Right lobe of liver (tissue), 6 donors: Measurements from ENCODE around the gene UMOD. TPM values are rescaled to one million over a fixed set of nuclear protein-coding genes. Genes with fewer than 3 reads are reported as not detected.

Source experiments
- ATAC-seq, 4 donors: fragments of 200-7000 bp; cut with Tn5 transposase; one replicate each; pipeline ENCODE4 v1.9.1; 2020; ENCODE audit warnings: mild to moderate bottlenecking in 4 of 4, moderate library complexity in 4 of 4
- DNase-seq, 3 donors: peaks; one replicate each; pipeline ENCODE4 v3.0.0-alpha.2; 2020
- H3K27ac ChIP-seq, 3 donors: fragments of 200-600 bp; one replicate each; pipeline ENCODE4 v1.8.0; 2022
- H3K27me3 ChIP-seq, 2 donors: fragments of 200-600 bp; one replicate each; pipeline ENCODE4 v1.8.0; 2022
- H3K36me3 ChIP-seq, 4 donors: fragments of 200-600 bp; sonication (generic) in 1 of 4; one replicate each; pipeline versions ENCODE4 v1.5.1 to v1.8.0; 2017 to 2022; ENCODE audit warnings: control low read depth in 1 of 4
- H3K4me1 ChIP-seq, 4 donors: fragments of 200-600 bp; sonication (generic) in 1 of 4; one replicate each; pipeline versions ENCODE4 v1.5.1 to v1.8.0; 2017 to 2022; ENCODE audit warnings: control low read depth in 1 of 4
- H3K4me3 ChIP-seq, 3 donors: fragments of 200-600 bp; one replicate each; pipeline ENCODE4 v1.8.0; 2022
- H3K9me3 ChIP-seq, 4 donors: fragments of 200-600 bp; sonication (generic) in 1 of 4; one replicate each; pipeline versions ENCODE4 v1.5.1 to v1.8.0; 2017 to 2022; ENCODE audit warnings: control low read depth in 1 of 4
- POLR2A ChIP-seq: fragments of 450-650 bp; IDR thresholded peaks from one replicate; pipeline ENCODE4 v1.6.1; 2017; ENCODE audit warnings: antibody characterized with exemption, mild to moderate bottlenecking
- WGBS: methylation state at CpG from one replicate; pipeline ENCODE4 v1.1.6; 2018; ENCODE audit warnings: low coverage, low lambda C conversion rate; ENCODE audit not compliant: insufficient coverage; ENCODE audit errors: missing lambda C conversion rate; 5-methylcytosine and 5-hydroxymethylcytosine counted together
- intact Hi-C, 2 donors: fragments of 100-400 bp; cut with DNase I; formaldehyde crosslinking; loops; one replicate each; pipeline versions ENCODE4 v1.11.2 to v1.14.1; 2022
- total RNA-seq, 6 experiments: library from RNA; depleted of rRNA in 2 of 6; stranded (reverse); fragments of >200 nt in 2 of 6; fragmentation: NEBNext Ultra II Directional in 3 of 6; extraction: Animal tissue kit (Norgen Biotek cat#: 25700) in 3 of 6; gene quantifications; one replicate each; pipeline versions ENCODE4 v1.1.0 to v1.2.4, GENCODE V29; 2016 to 2023
- TF ChIP-seq, protein P1 (sequence below), 4 donors: fragments of 200-600 bp in 3 of 4; fragments of 450-650 bp in 1 of 4; IDR thresholded peaks; one replicate each; pipeline versions ENCODE4 v1.5.1 to v1.8.0; 2016 to 2022; ENCODE audit warnings: antibody characterized with exemption in 4 of 4, mild to moderate bottlenecking in 2 of 4
- donor health status: DM: no; HTN: yes; CAD: no.
- donor health status: DM: no; HTN: no; CAD: no.
- donor health status: DM: no; HTN: no; CAD: no.
- donor health status: DM: no; HTN: yes; CAD: no.
- donor health status: DM: no; HTN: yes; CAD: no.

UMOD gene
- total RNA-seq, 6 experiments from 2014 or later: not detected

DNA sequence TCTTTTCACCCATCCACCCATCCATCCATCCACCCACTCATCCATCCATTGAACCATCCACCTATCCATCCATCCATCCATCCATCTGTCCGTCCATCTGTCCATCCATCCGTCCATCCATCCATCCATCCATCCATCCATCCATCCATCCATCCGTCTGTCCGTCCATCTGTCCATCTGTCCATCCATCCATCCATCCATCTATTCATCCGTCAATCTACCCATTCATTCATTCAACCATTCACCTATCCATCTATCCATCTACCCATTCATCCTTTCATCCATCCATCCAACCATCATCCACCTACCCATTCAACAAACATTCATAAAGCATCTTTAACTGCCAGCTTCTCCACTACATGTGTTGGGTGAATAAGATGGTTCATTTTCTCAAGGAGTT, 54.1 kb downstream of the UMOD start:
- Histone ChIP-seq H3K27me3 (no peaks in the 10 kb centered on the region), H3K4me3 (no peak overlapping the region), H3K27ac (no peak overlapping the region), H3K9me3 (no peaks in the 10 kb centered on the region), H3K4me1 (no peaks in the 10 kb centered on the region), H3K36me3 (no peaks in the 10 kb centered on the region)
- ATAC-seq (no peak), DNase-seq (no peak)
- 22% methylated on average over 5 of the region's 5 CpGs for WGBS
- TF ChIP-seq POLR2A: no peak
- TF ChIP-seq, protein P1, sequence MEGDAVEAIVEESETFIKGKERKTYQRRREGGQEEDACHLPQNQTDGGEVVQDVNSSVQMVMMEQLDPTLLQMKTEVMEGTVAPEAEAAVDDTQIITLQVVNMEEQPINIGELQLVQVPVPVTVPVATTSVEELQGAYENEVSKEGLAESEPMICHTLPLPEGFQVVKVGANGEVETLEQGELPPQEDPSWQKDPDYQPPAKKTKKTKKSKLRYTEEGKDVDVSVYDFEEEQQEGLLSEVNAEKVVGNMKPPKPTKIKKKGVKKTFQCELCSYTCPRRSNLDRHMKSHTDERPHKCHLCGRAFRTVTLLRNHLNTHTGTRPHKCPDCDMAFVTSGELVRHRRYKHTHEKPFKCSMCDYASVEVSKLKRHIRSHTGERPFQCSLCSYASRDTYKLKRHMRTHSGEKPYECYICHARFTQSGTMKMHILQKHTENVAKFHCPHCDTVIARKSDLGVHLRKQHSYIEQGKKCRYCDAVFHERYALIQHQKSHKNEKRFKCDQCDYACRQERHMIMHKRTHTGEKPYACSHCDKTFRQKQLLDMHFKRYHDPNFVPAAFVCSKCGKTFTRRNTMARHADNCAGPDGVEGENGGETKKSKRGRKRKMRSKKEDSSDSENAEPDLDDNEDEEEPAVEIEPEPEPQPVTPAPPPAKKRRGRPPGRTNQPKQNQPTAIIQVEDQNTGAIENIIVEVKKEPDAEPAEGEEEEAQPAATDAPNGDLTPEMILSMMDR (IDR thresholded peaks at IDR 0.05): no peak
- intact Hi-C loops: loop anchor here in 1 of 2 donors (10.0 kb wide), 1 partner anchor 394 kb away; no protein-coding TSS in a partner anchor

GRCh38 chr16:20291208-20292206, 61.0 kb downstream of the UMOD start:
- DNase-seq: no peak
- intact Hi-C loops: loop anchor here in 1 of 2 donors (10.0 kb wide), 1 partner anchor 387 kb away; no protein-coding TSS in a partner anchor
- Histone ChIP-seq H3K27me3 (no peaks in the 10 kb centered on the region), H3K4me1 (no peaks in the 10 kb centered on the region), H3K36me3 (no peaks in the 10 kb centered on the region), H3K27ac (no peak overlapping the region), H3K9me3 (no peaks in the 10 kb centered on the region), H3K4me3 (no peak overlapping the region)
- WGBS: 17% methylated on average over 14 of the region's 16 CpGs
- TF ChIP-seq, protein P1 (IDR thresholded peaks at IDR 0.05): no peak
- TF ChIP-seq POLR2A: no peak
- ATAC-seq: peak in 1 of 4 donors; percentile 19

- ATAC-seq (no peak), DNase-seq (no peak)
- Histone ChIP-seq H3K4me3 (no peak overlapping the region), H3K27me3 (no peaks in the 10 kb centered on the region), H3K4me1 (no peaks in the 10 kb centered on the region), H3K9me3 (no peaks in the 10 kb centered on the region), H3K36me3 (no peaks in the 10 kb centered on the region), H3K27ac (no peak overlapping the region)
- WGBS: 44% methylated on average over 3 of the region's 3 CpGs
- intact Hi-C loops: no loop called here
- TF ChIP-seq POLR2A: no peak
- TF ChIP-seq, protein P1 (IDR thresholded peaks at IDR 0.05): no peak
Observed at GRCh38 chr16:20289571-20289970, 62.9 kb downstream of the UMOD start.

DNA sequence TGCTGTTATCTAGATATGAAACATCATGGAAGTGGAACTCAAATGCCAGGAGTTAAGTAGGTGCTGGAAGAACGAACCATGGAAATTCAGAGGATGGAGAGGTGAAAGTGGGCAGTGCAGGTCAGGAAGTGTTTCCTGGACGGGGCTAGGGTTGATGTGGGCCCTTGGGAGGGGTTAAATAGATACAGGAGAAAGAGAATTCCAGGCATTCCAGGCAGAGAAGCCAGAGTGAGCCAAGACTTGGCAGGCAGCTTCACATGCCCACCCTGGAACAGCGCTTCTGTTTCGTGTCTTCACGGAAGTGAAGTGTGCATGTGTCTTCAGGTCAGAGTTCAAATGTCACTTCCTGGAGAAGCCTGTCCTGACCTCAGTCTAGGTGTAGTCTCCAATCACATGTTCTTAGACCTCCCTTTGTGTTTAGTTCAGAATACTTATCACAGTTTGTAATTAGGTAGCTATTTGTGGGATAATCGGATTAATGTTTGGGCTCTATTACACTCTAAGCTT, 66.5 kb downstream of the UMOD start:
- WGBS: 29% methylated on average over 6 of the region's 6 CpGs
- Histone ChIP-seq H3K9me3 (no peaks in the 10 kb centered on the region), H3K27me3 (no peaks in the 10 kb centered on the region), H3K4me3 (no peak overlapping the region), H3K4me1 (no peaks in the 10 kb centered on the region), H3K27ac (no peak overlapping the region), H3K36me3 (no peaks in the 10 kb centered on the region)
- intact Hi-C loops: no loop called here
- TF ChIP-seq, protein P1 (IDR thresholded peaks at IDR 0.05): no peak
- no peak for TF ChIP-seq POLR2A
- DNase-seq (no peak), ATAC-seq (no peak)

Other genes starting within 250 kb of the UMOD start
- under 1 TPM in 1 of 6 experiments, not detected in 5; 0.12 TPM for gene GP2, start 25.2 kb downstream of the UMOD start, total RNA-seq
- gene PDILT, start 52.0 kb upstream of the UMOD start, total RNA-seq: not detected
- gene ACSM5, start 56.8 kb upstream of the UMOD start, total RNA-seq: 100 to 1,000 TPM in 4 of 6 experiments, 10 to 100 TPM in 2; 45.8 to 231 (median 151) TPM
- 100 to 1,000 TPM; 120 to 532 (median 241) TPM for gene ACSM2A, start 98.8 kb upstream of the UMOD start, total RNA-seq
- 100 to 1,000 TPM; 192 to 603 (median 408) TPM for gene ACSM2B, start 223.7 kb upstream of the UMOD start, total RNA-seq